ENCODE results near the gene KCNJ1. TPM values are rescaled to one million over a fixed set of nuclear protein-coding genes. Genes with fewer than 3 reads are reported as not detected.

Gene KCNJ1
- total and polyA plus RNA-seq, 2 donors (not counting 3 experiments of a cell fraction or from before 2014, with no cell fraction given): not detected

DNA sequence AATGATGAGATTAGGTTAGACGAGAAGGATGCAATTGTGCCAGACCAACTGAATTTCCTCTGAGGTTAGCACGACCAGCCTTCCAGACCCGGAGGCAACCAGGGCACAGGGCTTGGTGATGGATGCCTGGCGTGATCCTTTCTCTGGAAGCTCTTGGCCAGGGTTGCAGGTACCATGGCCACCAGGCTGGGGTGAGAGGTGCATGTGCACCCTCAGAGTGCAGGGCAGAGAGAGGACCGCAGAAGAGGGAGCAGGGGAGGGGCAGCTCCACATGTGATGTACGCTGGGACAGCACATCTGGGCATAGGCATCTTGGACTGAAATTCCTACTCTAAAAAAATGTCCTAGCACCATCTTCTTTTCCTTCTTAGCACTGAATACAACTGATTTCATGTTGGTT lies 10.9 kb downstream of the KCNJ1 start:
- Histone ChIP-seq H3K9ac (replicated peaks; ENCODE audit: extremely low read depth, insufficient read depth, low read length) (no peak overlapping the region), H4K20me1 (replicated peaks; ENCODE audit: control insufficient read depth, extremely low read depth, insufficient read depth, low read length) (no peaks in the 10 kb centered on the region), H3K4me1 (ENCODE audit: control insufficient read depth, extremely low read depth, insufficient read depth, low read length) (no peaks in the 10 kb centered on the region), H3K79me2 (ENCODE audit: control insufficient read depth, insufficient read depth, low read length) (no peaks in the 10 kb centered on the region), H2AFZ (ENCODE audit: low read depth, low read length) (no peak overlapping the region), H3K27me3 (ENCODE audit: control insufficient read depth in 2 of 2, insufficient read depth in 2 of 2, low read length in 2 of 2) (no peaks in the 10 kb centered on the region), H3K4me3 (replicated peaks in 1 of 3; ENCODE audit: insufficient read depth in 1 of 3, low read depth in 1 of 3, low read length in 3 of 3) (no peak overlapping the region), H3K4me2 (ENCODE audit: insufficient read depth, low read length) (no peak overlapping the region), H3K27ac (ENCODE audit: insufficient read depth, low read depth, low read length) (no peak overlapping the region), H3K36me3 (ENCODE audit: control insufficient read depth in 2 of 2, extremely low read depth in 1 of 2, insufficient read depth in 2 of 2, low read length in 2 of 2) (no peaks in the 10 kb centered on the region), H3K9me1 (replicated peaks; ENCODE audit: control insufficient read depth, extremely low read depth, insufficient read depth, low read length) (no peaks in the 10 kb centered on the region), H3K9me3 (replicated peaks; ENCODE audit: control insufficient read depth, insufficient read depth, low read length) (no peaks in the 10 kb centered on the region)
- TF ChIP-seq, protein P1, sequence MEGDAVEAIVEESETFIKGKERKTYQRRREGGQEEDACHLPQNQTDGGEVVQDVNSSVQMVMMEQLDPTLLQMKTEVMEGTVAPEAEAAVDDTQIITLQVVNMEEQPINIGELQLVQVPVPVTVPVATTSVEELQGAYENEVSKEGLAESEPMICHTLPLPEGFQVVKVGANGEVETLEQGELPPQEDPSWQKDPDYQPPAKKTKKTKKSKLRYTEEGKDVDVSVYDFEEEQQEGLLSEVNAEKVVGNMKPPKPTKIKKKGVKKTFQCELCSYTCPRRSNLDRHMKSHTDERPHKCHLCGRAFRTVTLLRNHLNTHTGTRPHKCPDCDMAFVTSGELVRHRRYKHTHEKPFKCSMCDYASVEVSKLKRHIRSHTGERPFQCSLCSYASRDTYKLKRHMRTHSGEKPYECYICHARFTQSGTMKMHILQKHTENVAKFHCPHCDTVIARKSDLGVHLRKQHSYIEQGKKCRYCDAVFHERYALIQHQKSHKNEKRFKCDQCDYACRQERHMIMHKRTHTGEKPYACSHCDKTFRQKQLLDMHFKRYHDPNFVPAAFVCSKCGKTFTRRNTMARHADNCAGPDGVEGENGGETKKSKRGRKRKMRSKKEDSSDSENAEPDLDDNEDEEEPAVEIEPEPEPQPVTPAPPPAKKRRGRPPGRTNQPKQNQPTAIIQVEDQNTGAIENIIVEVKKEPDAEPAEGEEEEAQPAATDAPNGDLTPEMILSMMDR (IDR thresholded peaks at IDR 0.05; ENCODE audit: extremely low read depth in 1 of 2, insufficient read depth in 1 of 2, low read depth in 1 of 2, low read length in 2 of 2): no peak
- TF ChIP-seq EZH2 (IDR thresholded peaks at IDR 0.05; ENCODE audit: borderline replicate concordance, low read depth, low read length, severe bottlenecking): no peak
- TF ChIP-seq GATA2 (IDR thresholded peaks at IDR 0.05; ENCODE audit: insufficient read depth, insufficient read length, low read depth, low read length): no peak
- TF ChIP-seq POLR2AphosphoS5 (IDR thresholded peaks at IDR 0.05; ENCODE audit: insufficient read depth, low read depth, low read length): no peak
- TF ChIP-seq, protein P2, sequence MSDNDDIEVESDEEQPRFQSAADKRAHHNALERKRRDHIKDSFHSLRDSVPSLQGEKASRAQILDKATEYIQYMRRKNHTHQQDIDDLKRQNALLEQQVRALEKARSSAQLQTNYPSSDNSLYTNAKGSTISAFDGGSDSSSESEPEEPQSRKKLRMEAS (IDR thresholded peaks at IDR 0.05; ENCODE audit: insufficient read depth, insufficient read length): no peak
- no peak for TF ChIP-seq JUN (IDR thresholded peaks at IDR 0.05; ENCODE audit: borderline replicate concordance, insufficient read depth, insufficient read length, low read depth)
- TF ChIP-seq FOS (IDR thresholded peaks at IDR 0.05; ENCODE audit: borderline replicate concordance, insufficient read depth, low read length): no peak
- TF ChIP-seq MYC (IDR thresholded peaks at IDR 0.05; ENCODE audit: low read depth, low read length): no peak
- TF ChIP-seq POLR2A (IDR thresholded peaks at IDR 0.05; ENCODE audit: low read depth, low read length): no peak
- no TSS peak for BruUV-seq (replicated peaks)
- FAIRE-seq: no peak
- no peak for DNase-seq (ENCODE audit: low read depth, low spot score)
- ChIA-PET POLR2A (no interaction called here), CTCF (interaction anchor here (1.1 to 2.3 kb wide), 5 partner anchors 12 to 699 kb away, joined by 3 to 10 read pairs (median 5); no protein-coding TSS in a partner anchor)
- dilution Hi-C loops (cut with MboI; ENCODE audit: extremely low pct_ligation_motif_present, low sequenced_read_pairs): no loop called here
- intact Hi-C loops (cut with micrococcal nuclease): no loop called here
